Measurements from ENCODE around the gene ACTN2.

GRCh38 chr1:236809148-236809547 is 122.8 kb downstream of the ACTN2 start:
- TF ChIP-seq, protein P1, sequence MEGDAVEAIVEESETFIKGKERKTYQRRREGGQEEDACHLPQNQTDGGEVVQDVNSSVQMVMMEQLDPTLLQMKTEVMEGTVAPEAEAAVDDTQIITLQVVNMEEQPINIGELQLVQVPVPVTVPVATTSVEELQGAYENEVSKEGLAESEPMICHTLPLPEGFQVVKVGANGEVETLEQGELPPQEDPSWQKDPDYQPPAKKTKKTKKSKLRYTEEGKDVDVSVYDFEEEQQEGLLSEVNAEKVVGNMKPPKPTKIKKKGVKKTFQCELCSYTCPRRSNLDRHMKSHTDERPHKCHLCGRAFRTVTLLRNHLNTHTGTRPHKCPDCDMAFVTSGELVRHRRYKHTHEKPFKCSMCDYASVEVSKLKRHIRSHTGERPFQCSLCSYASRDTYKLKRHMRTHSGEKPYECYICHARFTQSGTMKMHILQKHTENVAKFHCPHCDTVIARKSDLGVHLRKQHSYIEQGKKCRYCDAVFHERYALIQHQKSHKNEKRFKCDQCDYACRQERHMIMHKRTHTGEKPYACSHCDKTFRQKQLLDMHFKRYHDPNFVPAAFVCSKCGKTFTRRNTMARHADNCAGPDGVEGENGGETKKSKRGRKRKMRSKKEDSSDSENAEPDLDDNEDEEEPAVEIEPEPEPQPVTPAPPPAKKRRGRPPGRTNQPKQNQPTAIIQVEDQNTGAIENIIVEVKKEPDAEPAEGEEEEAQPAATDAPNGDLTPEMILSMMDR (IDR thresholded peaks at IDR 0.05; ENCODE audit: low read depth, low read length): no peak
- TF ChIP-seq EZH2phosphoT487 (IDR thresholded peaks at IDR 0.05; ENCODE audit: low read depth): no peak
